HCT116 (cell line): ENCODE results near the gene GRK6. TPM values are rescaled to one million over a fixed set of nuclear protein-coding genes. Genes with fewer than 3 reads are reported as not detected.
A peak's percentile ranks its signal among the peaks of the same experiment; 100 is the strongest.

Experiments
- ATAC-seq: fragments of 200-7000 bp; cut with Tn5 transposase; 2 replicates; pipeline ENCODE4 v1.9.1; 2020; ENCODE audit warnings: mild to moderate bottlenecking, moderate library complexity
- BruUV-seq: library from RNA; stranded (reverse); fragments of 400-500 nt; replicated peaks from 2 replicates; lab custom pipeline; 2021; lab: Mats Ljungman, UMichigan
- CTCF ChIA-PET: fragments of 300-600 bp; sonication (Branson Sonifier 250); formaldehyde crosslinking; loops from one replicate; lab custom pipeline; 2021; ENCODE audit warnings: antibody characterized with exemption; lab: Charles Lee
- POLR2A ChIA-PET: fragments of 300-600, 350-600 bp; sonication (Branson Sonifier 250); formaldehyde crosslinking; loops from one replicate; lab custom pipeline; 2021; ENCODE audit warnings: antibody characterized with exemption; lab: Charles Lee
- RAD21 ChIA-PET, 2 experiments: fragments of 300-600 bp; sonication (Branson Sonifier 250); formaldehyde crosslinking; loops; one replicate each; lab custom pipeline; 2023; ENCODE audit warnings: low total read pairs in 2 of 2; ENCODE audit not compliant: uncharacterized antibody in 2 of 2, unreplicated experiment in 2 of 2, low non-redundant PET in 1 of 2; lab: Charles Lee
- DNase-seq: peaks from one replicate; pipeline ENCODE4 v3.0.0-alpha.2; 2010; ENCODE audit warnings: low read depth, low spot score
- H2AFZ ChIP-seq: fragments of 200-600 bp; shearing (Covaris generic), sonication (generic); 2 replicates; pipeline ENCODE4 v1.6.1; 2017; ENCODE audit warnings: low read depth, mixed run types, mixed read lengths, antibody characterized with exemption, low read length; ENCODE audit not compliant: poor library complexity, severe bottlenecking
- H3K27ac ChIP-seq: 2 replicates; pipeline ENCODE4 v1.5.1; 2012; ENCODE audit warnings: low read depth, low read length
- H3K27me3 ChIP-seq: fragments of 200-600 bp; sonication (generic); 2 replicates; pipeline ENCODE4 v1.6.1; 2016; ENCODE audit warnings: mixed run types, low read length, mixed read lengths; ENCODE audit not compliant: insufficient read depth
- H3K36me3 ChIP-seq, 2 experiments: fragments of 200-500 bp in 1 of 2; fragments of 200-600 bp in 1 of 2; sonication (Bioruptor generic) in 1 of 2; sonication (generic) in 1 of 2; 2 replicates each; pipeline versions ENCODE4 v1.5.1 to v1.6.1; 2014 to 2016; ENCODE audit warnings: low read length in 2 of 2, inconsistent platforms in 1 of 2, mixed read lengths in 1 of 2, mixed run types in 1 of 2; ENCODE audit not compliant: insufficient read depth in 2 of 2, control insufficient read depth in 1 of 2
- H3K4me1 ChIP-seq, 2 experiments: fragments of 200-600 bp in 1 of 2; sonication (generic) in 1 of 2; 2 replicates each; pipeline versions ENCODE4 v1.5.1 to v1.6.1; 2012 to 2017; ENCODE audit warnings: low read length in 2 of 2, inconsistent platforms in 1 of 2, mild to moderate bottlenecking in 1 of 2, mixed read lengths in 1 of 2, mixed run types in 1 of 2, moderate library complexity in 1 of 2; ENCODE audit not compliant: insufficient read depth in 2 of 2, control insufficient read depth in 1 of 2
- H3K4me2 ChIP-seq: fragments of 200-600 bp; sonication (generic); 2 replicates; pipeline ENCODE4 v1.6.1; 2017; ENCODE audit warnings: mixed run types, low read length, mixed read lengths
- H3K4me3 ChIP-seq, 2 experiments: fragments of 200-600 bp in 1 of 2; sonication (generic) in 1 of 2; replicated peaks in 1 of 2; 2 replicates each; pipeline ENCODE4 v1.5.1; 2011 to 2016; ENCODE audit warnings: low read length in 2 of 2, control low read depth in 1 of 2, low read depth in 1 of 2, mild to moderate bottlenecking in 1 of 2, mixed read lengths in 1 of 2, mixed run types in 1 of 2
- H3K79me2 ChIP-seq: fragments of 200-600 bp; sonication (generic); 2 replicates; pipeline ENCODE4 v1.6.1; 2017; ENCODE audit warnings: mild to moderate bottlenecking, mixed run types, low read length, moderate library complexity, mixed read lengths; ENCODE audit not compliant: insufficient read depth
- H3K9ac ChIP-seq: fragments of 200-600 bp; sonication (generic); 2 replicates; pipeline ENCODE4 v1.6.1; 2016; ENCODE audit warnings: low read length, mixed read lengths
- H3K9me2 ChIP-seq: fragments of 200-600 bp; sonication (generic), shearing (Covaris generic); 2 replicates; pipeline ENCODE4 v1.6.1; 2017; ENCODE audit warnings: mixed run types, mild to moderate bottlenecking, moderate library complexity; ENCODE audit not compliant: insufficient read depth
- H3K9me3 ChIP-seq, 2 experiments: fragments of 200-500 bp in 1 of 2; fragments of 200-600 bp in 1 of 2; sonication (Bioruptor generic) in 1 of 2; sonication (generic) in 1 of 2; 2 replicates each; pipeline ENCODE4 v1.6.1; 2014 to 2017; ENCODE audit warnings: low read length in 2 of 2, mixed read lengths in 2 of 2, inconsistent platforms in 1 of 2, low read depth in 1 of 2, mild to moderate bottlenecking in 1 of 2, mixed run types in 1 of 2, moderate library complexity in 1 of 2; ENCODE audit not compliant: control insufficient read depth in 1 of 2, insufficient read depth in 1 of 2
- H4K20me1 ChIP-seq: fragments of 200-600 bp; sonication (generic), shearing (Covaris generic); 2 replicates; pipeline ENCODE4 v1.6.1; 2017; ENCODE audit warnings: mixed run types, mild to moderate bottlenecking, moderate library complexity; ENCODE audit not compliant: insufficient read depth
- CBX3 ChIP-seq: IDR thresholded peaks from 2 replicates; pipeline ENCODE4 v1.6.1; 2012; ENCODE audit warnings: low read depth
- CEBPB ChIP-seq: IDR thresholded peaks from 2 replicates; pipeline ENCODE4 v1.6.1; 2012; ENCODE audit warnings: low read depth
- EGR1 ChIP-seq: IDR thresholded peaks from 2 replicates; pipeline ENCODE4 v1.6.1; 2012; ENCODE audit warnings: low read depth
- EZH2 ChIP-seq: fragments of 200-600 bp; sonication (generic); IDR thresholded peaks from 2 replicates; pipeline ENCODE4 v1.6.1; 2017; ENCODE audit warnings: antibody characterized with exemption, mixed run types
- JUND ChIP-seq: IDR thresholded peaks from 2 replicates; pipeline ENCODE4 v1.6.1; 2012
- MAX ChIP-seq: IDR thresholded peaks from 2 replicates; pipeline ENCODE4 v1.6.1; 2012
- POLR2A ChIP-seq: IDR thresholded peaks from 2 replicates; pipeline ENCODE4 v1.7.0; 2011; ENCODE audit warnings: borderline replicate concordance; ENCODE audit not compliant: insufficient read depth, insufficient read length; ENCODE audit errors: extremely low read depth
- POLR2AphosphoS5 ChIP-seq: IDR thresholded peaks from 2 replicates; pipeline ENCODE4 v1.6.1; 2011; ENCODE audit warnings: mild to moderate bottlenecking, low read depth, low read length, moderate library complexity
- SIN3A ChIP-seq: IDR thresholded peaks from 2 replicates; pipeline ENCODE4 v1.6.1; 2012; ENCODE audit warnings: low read depth
- ZBTB33 ChIP-seq: IDR thresholded peaks from 2 replicates; pipeline ENCODE4 v1.6.1; 2011; ENCODE audit warnings: mild to moderate bottlenecking, low read length, moderate library complexity; ENCODE audit not compliant: insufficient replicate concordance; ENCODE audit errors: extremely low read depth
- ZFX ChIP-seq: fragments of 450-650 bp; IDR thresholded peaks from 2 replicates; pipeline ENCODE4 v1.6.1; 2017
- intact Hi-C: fragments of 100-400 bp; cut with micrococcal nuclease; formaldehyde crosslinking; loops from 2 replicates; pipeline ENCODE4 v1.10.0; 2022
- total RNA-seq: library from RNA; stranded (reverse); gene quantifications from one replicate; pipeline ENCODE4 v1.2.1, GENCODE V29; 2021; ENCODE audit not compliant: unreplicated experiment

GRK6 gene
- total RNA-seq, 1 experiment from 2014 or later: 89.3 TPM

GRCh38 chr5:177479774-177480173 lies 53.3 kb downstream of the GRK6 start (continued):
- no peak for TF ChIP-seq ZBTB33
- TF ChIP-seq EZH2: no peak
- TF ChIP-seq MAX: no peak
- TF ChIP-seq JUND: no peak
- no peak for TF ChIP-seq CBX3
- TF ChIP-seq SIN3A: no peak
- no peak for TF ChIP-seq CEBPB
- TF ChIP-seq EGR1: no peak
- TF ChIP-seq POLR2A: no peak

GRCh38 chr5:177482359-177482795 lies 55.9 kb downstream of the GRK6 start:
- no peak overlapping the region for H3K27ac ChIP-seq
- no peak overlapping the region for H2AFZ ChIP-seq
- H3K36me3 ChIP-seq: peaks cover 3 to 4% of the 10 kb centered on the region in 2 experiments; a peak in 1 of 4 replicates
- CTCF ChIA-PET: no interaction called here
- RAD21 ChIA-PET: no interaction called here
- ATAC-seq: peak; percentile 21
- no peaks in the 10 kb centered on the region for H3K9me3 ChIP-seq
- no peak overlapping the region for H3K9ac ChIP-seq
- no peaks in the 10 kb centered on the region for H3K79me2 ChIP-seq
- no peaks in the 10 kb centered on the region for H3K9me2 ChIP-seq
- no peaks in the 10 kb centered on the region for H3K27me3 ChIP-seq
- H3K4me1 ChIP-seq: no peaks in the 10 kb centered on the region; a peak in 1 of 4 replicates
- H4K20me1 ChIP-seq: no peaks in the 10 kb centered on the region
- intact Hi-C loops: no loop called here
- H3K4me2 ChIP-seq: no peak overlapping the region
- POLR2A ChIA-PET: no interaction called here
- BruUV-seq: no TSS peak
- peak; percentile 33; the same call in 1 of the 2 replicates for TF ChIP-seq POLR2AphosphoS5
- no peak for TF ChIP-seq ZFX
- no peak for DNase-seq
- H3K4me3 ChIP-seq: no peak overlapping the region
